ENCODE results near the gene CHST14.
A peak's percentile ranks its signal among the peaks of the same experiment; 100 is the strongest.
"Not testable (repeated sequence)": the region's sequence is repeated elsewhere in the genome, so short reads cannot be mapped to it uniquely, and the experiment has no call there.

Gene CHST14

DNA sequence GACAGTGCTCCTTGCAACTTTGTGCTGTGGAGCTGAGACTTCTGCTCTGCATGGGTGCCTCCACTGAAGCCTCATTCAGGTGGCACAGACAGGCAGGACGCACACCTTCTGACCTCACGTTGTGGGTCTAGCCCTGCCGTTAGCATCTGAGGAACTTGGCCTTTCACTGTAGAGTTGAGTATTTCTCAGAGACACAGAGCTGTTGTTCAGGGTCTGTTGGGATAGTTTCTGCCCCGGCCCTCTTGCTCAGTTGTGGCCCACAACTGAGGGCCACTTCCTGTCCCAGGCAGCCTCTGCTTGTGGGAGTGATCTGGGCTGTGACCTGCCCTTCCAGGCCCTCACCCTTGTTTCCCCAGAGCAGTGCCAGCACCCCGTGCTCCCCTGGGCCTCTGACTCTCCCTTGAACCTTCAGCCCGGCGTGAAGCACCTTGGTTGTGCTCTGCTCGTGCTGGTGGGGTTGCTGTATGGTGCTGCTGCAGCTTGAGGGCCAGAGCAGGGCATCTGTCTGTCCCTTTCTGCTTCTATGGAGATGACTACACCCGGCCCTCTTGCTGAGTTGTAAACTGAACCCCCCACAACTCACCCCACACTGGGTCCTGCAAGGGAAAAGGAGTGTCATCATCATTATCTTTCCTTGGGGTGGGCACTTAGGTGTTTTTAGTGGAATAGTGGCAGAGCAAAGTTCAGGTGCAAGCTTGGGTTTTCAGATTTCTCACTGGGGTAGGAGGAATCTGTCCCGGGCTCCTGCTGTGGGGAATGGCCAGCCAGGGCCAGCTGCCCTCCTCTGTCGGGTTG, 18.3 kb upstream of the CHST14 start:
- no peaks in the 10 kb centered on the region for H3K36me3 ChIP-seq (ENCODE audit: insufficient read depth, low read length)
- H3K27ac ChIP-seq (ENCODE audit: low read depth, low read length), result no peak overlapping the region
- H3K4me3 ChIP-seq (ENCODE audit: low read depth, low read length), result no peak overlapping the region
- H3K79me2 ChIP-seq (ENCODE audit: control insufficient read depth, insufficient read depth, low read length, unreplicated experiment), result peaks cover 23% of the 10 kb centered on the region
- H2AFZ ChIP-seq (ENCODE audit: low read length, unreplicated experiment), result no peak overlapping the region
- peaks cover 28% of the 10 kb centered on the region for H3K4me1 ChIP-seq (ENCODE audit: control insufficient read depth, insufficient read depth, low read length, unreplicated experiment)
- no peaks in the 10 kb centered on the region for H3K27me3 ChIP-seq (ENCODE audit: insufficient read depth, low read length)

GRCh38 chr15:40453941-40454340, 16.8 kb upstream of the CHST14 start:
- peaks cover 23% of the 10 kb centered on the region for H3K79me2 ChIP-seq (ENCODE audit: control insufficient read depth, insufficient read depth, low read length, unreplicated experiment)
- H3K27me3 ChIP-seq (ENCODE audit: insufficient read depth, low read length); H3K4me3 ChIP-seq (ENCODE audit: low read depth, low read length); H3K27ac ChIP-seq (ENCODE audit: low read depth, low read length); H2AFZ ChIP-seq (ENCODE audit: low read length, unreplicated experiment); H3K36me3 ChIP-seq (ENCODE audit: insufficient read depth, low read length): not testable (repeated sequence)
- peaks cover 28% of the 10 kb centered on the region for H3K4me1 ChIP-seq (ENCODE audit: control insufficient read depth, insufficient read depth, low read length, unreplicated experiment)

DNA sequence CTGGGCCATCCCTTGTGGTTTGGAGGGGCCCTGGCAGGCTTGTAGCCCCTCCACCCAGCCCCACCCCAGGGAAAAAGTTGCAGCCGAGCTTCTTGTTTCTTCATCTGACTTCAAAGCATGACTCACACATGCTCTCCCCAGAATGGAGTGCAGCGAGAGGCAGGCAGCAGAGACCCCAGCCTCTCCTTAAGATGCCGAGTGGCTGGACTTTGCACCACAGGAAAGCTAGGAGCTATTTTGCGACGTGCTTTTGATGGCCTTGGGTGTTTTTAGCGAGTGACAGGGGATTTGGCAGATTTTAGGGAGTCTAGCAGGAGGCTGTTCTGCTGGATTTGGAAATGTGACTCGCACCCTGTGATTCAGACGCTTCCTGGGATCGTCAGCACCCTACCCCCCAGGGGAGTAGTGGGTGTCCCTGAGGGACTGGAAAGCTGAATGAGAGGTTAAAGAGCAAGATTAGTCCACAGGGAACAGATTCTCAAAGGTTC, 15.8 kb upstream of the CHST14 start:
- Histone ChIP-seq H3K4me1 (ENCODE audit: control insufficient read depth, insufficient read depth, low read length, unreplicated experiment) (peaks cover 28% of the 10 kb centered on the region), H2AFZ (ENCODE audit: low read length, unreplicated experiment) (no peak overlapping the region), H3K79me2 (ENCODE audit: control insufficient read depth, insufficient read depth, low read length, unreplicated experiment) (peaks cover 19% of the 10 kb centered on the region), H3K27ac (ENCODE audit: low read depth, low read length) (peak overlapping the region; percentile 5; the same call in 1 of the 2 replicates), H3K36me3 (ENCODE audit: insufficient read depth, low read length) (no peaks in the 10 kb centered on the region), H3K27me3 (ENCODE audit: insufficient read depth, low read length) (no peaks in the 10 kb centered on the region), H3K4me3 (ENCODE audit: low read depth, low read length) (peak overlapping the region; percentile 47; the same call in 1 of the 2 replicates)

GRCh38 chr15:40456299-40456712, 14.5 kb upstream of the CHST14 start:
- no peak overlapping the region for H2AFZ ChIP-seq (ENCODE audit: low read length, unreplicated experiment)
- H3K27me3 ChIP-seq (ENCODE audit: insufficient read depth, low read length), result no peaks in the 10 kb centered on the region
- H3K4me3 ChIP-seq (ENCODE audit: low read depth, low read length), result no peak overlapping the region
- no peak overlapping the region for H3K27ac ChIP-seq (ENCODE audit: low read depth, low read length)
- no peaks in the 10 kb centered on the region for H3K36me3 ChIP-seq (ENCODE audit: insufficient read depth, low read length)
- peaks cover 28% of the 10 kb centered on the region for H3K4me1 ChIP-seq (ENCODE audit: control insufficient read depth, insufficient read depth, low read length, unreplicated experiment)
- peaks cover 16% of the 10 kb centered on the region for H3K79me2 ChIP-seq (ENCODE audit: control insufficient read depth, insufficient read depth, low read length, unreplicated experiment)

- Histone ChIP-seq H3K27ac (ENCODE audit: low read depth, low read length) (no peak overlapping the region), H3K36me3 (ENCODE audit: insufficient read depth, low read length) (no peaks in the 10 kb centered on the region), H3K4me3 (ENCODE audit: low read depth, low read length) (no peak overlapping the region), H3K27me3 (ENCODE audit: insufficient read depth, low read length) (no peaks in the 10 kb centered on the region), H3K79me2 (ENCODE audit: control insufficient read depth, insufficient read depth, low read length, unreplicated experiment) (peaks cover 16% of the 10 kb centered on the region), H2AFZ (ENCODE audit: low read length, unreplicated experiment) (no peak overlapping the region), H3K4me1 (ENCODE audit: control insufficient read depth, insufficient read depth, low read length, unreplicated experiment) (peaks cover 28% of the 10 kb centered on the region)
These were observed 14.0 kb upstream of the CHST14 start for GRCh38 chr15:40456738-40457137.

- peaks cover 16% of the 10 kb centered on the region for H3K79me2 ChIP-seq (ENCODE audit: control insufficient read depth, insufficient read depth, low read length, unreplicated experiment)
- no peaks in the 10 kb centered on the region for H3K36me3 ChIP-seq (ENCODE audit: insufficient read depth, low read length)
- no peak overlapping the region for H3K27ac ChIP-seq (ENCODE audit: low read depth, low read length)
- no peak overlapping the region for H2AFZ ChIP-seq (ENCODE audit: low read length, unreplicated experiment)
- H3K4me3 ChIP-seq (ENCODE audit: low read depth, low read length), result no peak overlapping the region
- peaks cover 28% of the 10 kb centered on the region for H3K4me1 ChIP-seq (ENCODE audit: control insufficient read depth, insufficient read depth, low read length, unreplicated experiment)
- no peaks in the 10 kb centered on the region for H3K27me3 ChIP-seq (ENCODE audit: insufficient read depth, low read length)
These were observed 12.1 kb upstream of the CHST14 start for GRCh38 chr15:40458495-40459371.

DNA sequence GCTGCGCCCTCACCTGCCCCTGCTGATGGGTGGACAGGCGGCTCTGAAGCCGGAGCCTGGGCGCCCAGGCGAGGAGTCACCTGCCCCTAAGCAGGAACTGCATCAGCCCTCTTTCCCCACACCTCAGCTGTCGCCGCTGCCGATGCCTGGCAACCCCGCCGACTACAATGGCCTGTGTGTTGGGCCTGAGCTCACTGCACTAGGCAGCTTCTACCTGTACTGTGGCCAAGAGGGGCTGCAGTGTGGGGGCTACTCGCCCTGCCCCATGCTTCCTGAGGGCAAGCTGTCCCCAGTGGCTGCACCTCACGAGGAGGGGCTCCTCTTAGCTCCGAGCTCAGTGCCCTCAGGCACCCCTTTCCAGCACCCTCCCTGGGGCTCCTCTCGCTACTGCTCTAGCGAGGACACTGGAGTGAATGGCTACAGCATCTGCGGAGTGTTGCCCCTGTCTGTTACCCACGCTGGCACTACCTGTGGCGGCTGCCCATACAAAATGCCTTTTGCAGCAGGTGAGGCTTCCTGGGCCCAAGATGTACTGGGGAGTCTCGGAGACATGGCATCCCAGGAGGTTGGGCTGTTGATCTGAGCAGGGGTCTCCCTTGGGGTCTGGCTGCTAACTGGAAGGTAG, 11.3 kb upstream of the CHST14 start:
- H3K36me3 ChIP-seq (ENCODE audit: insufficient read depth, low read length), result no peaks in the 10 kb centered on the region
- H3K4me1 ChIP-seq (ENCODE audit: control insufficient read depth, insufficient read depth, low read length, unreplicated experiment), result peaks cover 23% of the 10 kb centered on the region
- no peaks in the 10 kb centered on the region for H3K27me3 ChIP-seq (ENCODE audit: insufficient read depth, low read length)
- H3K4me3 ChIP-seq (ENCODE audit: low read depth, low read length), result no peak overlapping the region
- no peak overlapping the region for H3K27ac ChIP-seq (ENCODE audit: low read depth, low read length)
- H3K79me2 ChIP-seq (ENCODE audit: control insufficient read depth, insufficient read depth, low read length, unreplicated experiment), result peaks cover 15% of the 10 kb centered on the region
- no peak overlapping the region for H2AFZ ChIP-seq (ENCODE audit: low read length, unreplicated experiment)

DNA sequence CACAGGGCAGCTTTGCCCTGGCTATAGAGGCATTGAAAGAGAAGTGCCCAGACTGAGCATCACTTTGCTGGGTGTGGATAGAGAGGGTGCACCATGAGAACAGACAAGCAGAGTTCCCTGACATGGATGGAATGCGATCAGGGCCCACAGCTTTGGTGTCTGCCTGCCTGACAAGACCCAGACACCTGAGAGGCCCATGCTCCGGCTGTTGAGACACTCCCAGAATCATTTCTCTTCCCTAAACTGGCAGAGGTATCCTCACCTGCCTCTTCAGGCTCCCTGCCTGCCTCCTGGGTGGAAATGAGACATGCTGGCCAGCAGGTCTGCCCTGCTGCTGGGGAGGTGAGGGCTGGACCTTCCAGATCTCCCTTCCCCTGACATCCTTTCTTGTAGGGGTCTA, 10.4 kb upstream of the CHST14 start:
- no peak overlapping the region for H3K4me3 ChIP-seq (ENCODE audit: low read depth, low read length)
- H3K36me3 ChIP-seq (ENCODE audit: insufficient read depth, low read length), result no peaks in the 10 kb centered on the region; the same call in 1 of the 2 replicates
- no peak overlapping the region for H3K27ac ChIP-seq (ENCODE audit: low read depth, low read length)
- no peaks in the 10 kb centered on the region for H3K27me3 ChIP-seq (ENCODE audit: insufficient read depth, low read length)
- peaks cover 14% of the 10 kb centered on the region for H3K4me1 ChIP-seq (ENCODE audit: control insufficient read depth, insufficient read depth, low read length, unreplicated experiment)
- H2AFZ ChIP-seq (ENCODE audit: low read length, unreplicated experiment), result no peak overlapping the region
- peaks cover 11% of the 10 kb centered on the region for H3K79me2 ChIP-seq (ENCODE audit: control insufficient read depth, insufficient read depth, low read length, unreplicated experiment)

- H3K27me3 ChIP-seq (ENCODE audit: insufficient read depth, low read length), result no peaks in the 10 kb centered on the region
- no peaks in the 10 kb centered on the region; the same call in 1 of the 2 replicates for H3K36me3 ChIP-seq (ENCODE audit: insufficient read depth, low read length)
- H2AFZ ChIP-seq (ENCODE audit: low read length, unreplicated experiment), result no peak overlapping the region
- H3K27ac ChIP-seq (ENCODE audit: low read depth, low read length), result no peak overlapping the region
- H3K4me1 ChIP-seq (ENCODE audit: control insufficient read depth, insufficient read depth, low read length, unreplicated experiment), result no peaks in the 10 kb centered on the region
- peaks cover 4% of the 10 kb centered on the region for H3K79me2 ChIP-seq (ENCODE audit: control insufficient read depth, insufficient read depth, low read length, unreplicated experiment)
- H3K4me3 ChIP-seq (ENCODE audit: low read depth, low read length), result no peak overlapping the region
These were observed 8.8 kb upstream of the CHST14 start for GRCh38 chr15:40461958-40462357.

GRCh38 chr15:40463279-40463678, 7.5 kb upstream of the CHST14 start:
- H2AFZ ChIP-seq (ENCODE audit: low read length, unreplicated experiment), result no peak overlapping the region
- no peaks in the 10 kb centered on the region; the same call in 1 of the 2 replicates for H3K36me3 ChIP-seq (ENCODE audit: insufficient read depth, low read length)
- H3K4me1 ChIP-seq (ENCODE audit: control insufficient read depth, insufficient read depth, low read length, unreplicated experiment), result no peaks in the 10 kb centered on the region

More at GRCh38 chr15:40463279-40463678, 7.5 kb upstream of the CHST14 start:
- no peak overlapping the region for H3K4me3 ChIP-seq (ENCODE audit: low read depth, low read length)
- H3K27ac ChIP-seq (ENCODE audit: low read depth, low read length), result no peak overlapping the region
- no peaks in the 10 kb centered on the region for H3K27me3 ChIP-seq (ENCODE audit: insufficient read depth, low read length)
- H3K79me2 ChIP-seq (ENCODE audit: control insufficient read depth, insufficient read depth, low read length, unreplicated experiment), result no peaks in the 10 kb centered on the region

Measured in ACC112 (cell line).